RWPE2 (cell line): ENCODE data around the gene TCF15.

ENCODE experiments used
- ATAC-seq: fragments of 200-7000 bp; cut with Tn5 transposase; 3 replicates; pipeline ENCODE4 v1.9.1; 2021; ENCODE audit warnings: low read depth
- DNase-seq: peaks from one replicate; pipeline ENCODE4 v3.0.0-alpha.2; 2020; ENCODE audit warnings: low spot score
- H3K27ac ChIP-seq: fragments of 450-650 bp; 2 replicates; pipeline ENCODE4 v1.5.1; 2017; ENCODE audit warnings: mild to moderate bottlenecking; ENCODE audit not compliant: poor library complexity, severe bottlenecking
- H3K27me3 ChIP-seq: fragments of 250-450 bp; sonication (Bioruptor Pico); 2 replicates; pipeline ENCODE4 v1.5.1; 2021; ENCODE audit warnings: mild to moderate bottlenecking, moderate library complexity; ENCODE audit not compliant: insufficient read depth, poor library complexity, severe bottlenecking
- H3K36me3 ChIP-seq: fragments of 250-450 bp; sonication (Bioruptor Pico); 2 replicates; pipeline ENCODE4 v1.5.1; 2020; ENCODE audit warnings: low read depth, mild to moderate bottlenecking, moderate library complexity
- H3K4me1 ChIP-seq: fragments of 250-450 bp; sonication (Bioruptor Pico); 2 replicates; pipeline ENCODE4 v1.5.1; 2021; ENCODE audit warnings: mild to moderate bottlenecking, moderate library complexity; ENCODE audit not compliant: insufficient read depth, poor library complexity, severe bottlenecking
- H3K4me3 ChIP-seq: fragments of 250-450 bp; sonication (Bioruptor Pico); 2 replicates; pipeline ENCODE4 v1.5.1; 2021; ENCODE audit warnings: mild to moderate bottlenecking, moderate library complexity; ENCODE audit not compliant: severe bottlenecking
- H3K9me3 ChIP-seq: fragments of 250-450 bp; sonication (Bioruptor Pico); 2 replicates; pipeline ENCODE4 v1.5.1; 2021; ENCODE audit warnings: mild to moderate bottlenecking, moderate library complexity; ENCODE audit not compliant: severe bottlenecking
- CTCF ChIP-seq: fragments of 450-650 bp; IDR thresholded peaks from one replicate; pipeline ENCODE4 v1.5.1; 2017; ENCODE audit warnings: mild to moderate bottlenecking, moderate library complexity; ENCODE audit not compliant: poor library complexity, severe bottlenecking

Gene TCF15

DNA sequence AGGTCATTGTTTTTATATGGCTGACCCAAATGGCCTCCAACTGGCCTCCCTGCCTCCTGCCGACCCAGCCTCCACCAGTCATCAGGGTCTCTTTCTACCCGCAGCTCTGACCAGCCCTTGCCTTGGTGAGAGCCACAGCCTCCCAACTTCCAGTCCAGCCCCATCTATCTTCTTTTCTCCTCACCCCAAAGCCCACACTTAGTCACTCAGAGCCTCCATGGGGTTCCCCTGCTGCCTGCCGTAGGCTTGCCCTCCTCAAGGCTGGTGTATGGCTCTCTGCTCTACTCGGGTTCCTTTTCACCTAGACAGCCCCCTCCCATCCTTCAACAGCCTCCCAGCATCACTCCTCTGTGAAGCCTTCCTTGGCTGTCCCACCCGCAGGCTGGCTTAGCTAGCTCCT, 18.2 kb downstream of the TCF15 start:
- ATAC-seq (no peak), DNase-seq (no peak)
- Histone ChIP-seq H3K4me3 (no peak overlapping the region), H3K36me3 (no peaks in the 10 kb centered on the region), H3K9me3 (no peaks in the 10 kb centered on the region), H3K27me3 (peaks cover 2% of the 10 kb centered on the region), H3K27ac (no peak overlapping the region), H3K4me1 (no peaks in the 10 kb centered on the region)
- TF ChIP-seq CTCF = no peak

- DNase-seq = no peak
- H3K4me3 ChIP-seq = no peak overlapping the region
- ATAC-seq = no peak
Observed at GRCh38 chr20:588932-589672, 21.0 kb downstream of the TCF15 start.

DNA sequence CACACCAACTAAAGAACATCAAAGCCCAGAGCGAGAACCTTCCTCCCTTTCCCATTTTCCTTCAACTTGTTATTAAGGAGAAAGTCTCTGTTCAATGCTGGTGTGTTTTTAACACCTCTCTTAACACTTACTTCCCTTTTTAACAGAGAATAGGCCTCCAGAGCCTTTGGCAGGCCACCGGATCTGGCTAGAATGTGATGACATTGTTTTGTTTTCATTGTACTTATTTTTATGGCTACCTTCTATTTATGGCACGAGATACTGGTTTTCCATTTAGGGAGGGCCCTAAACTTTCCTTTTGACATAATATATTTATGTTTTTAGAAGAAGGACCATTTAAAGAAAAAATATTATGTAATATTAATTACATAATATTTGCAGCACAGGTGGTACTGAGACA, 21.6 kb downstream of the TCF15 start:
- TF ChIP-seq CTCF = no peak
- Histone ChIP-seq H3K4me3 (no peak overlapping the region), H3K27ac (no peak overlapping the region), H3K27me3 (peaks cover 5% of the 10 kb centered on the region), H3K4me1 (no peaks in the 10 kb centered on the region), H3K9me3 (no peaks in the 10 kb centered on the region), H3K36me3 (no peaks in the 10 kb centered on the region)
- DNase-seq (no peak), ATAC-seq (no peak)

More at GRCh38 chr20:588932-589672, 21.0 kb downstream of the TCF15 start:
- Histone ChIP-seq H3K27me3 (peaks cover 2% of the 10 kb centered on the region), H3K27ac (no peak overlapping the region), H3K36me3 (no peaks in the 10 kb centered on the region), H3K4me1 (no peaks in the 10 kb centered on the region), H3K9me3 (no peaks in the 10 kb centered on the region)
- no peak for TF ChIP-seq CTCF

DNA sequence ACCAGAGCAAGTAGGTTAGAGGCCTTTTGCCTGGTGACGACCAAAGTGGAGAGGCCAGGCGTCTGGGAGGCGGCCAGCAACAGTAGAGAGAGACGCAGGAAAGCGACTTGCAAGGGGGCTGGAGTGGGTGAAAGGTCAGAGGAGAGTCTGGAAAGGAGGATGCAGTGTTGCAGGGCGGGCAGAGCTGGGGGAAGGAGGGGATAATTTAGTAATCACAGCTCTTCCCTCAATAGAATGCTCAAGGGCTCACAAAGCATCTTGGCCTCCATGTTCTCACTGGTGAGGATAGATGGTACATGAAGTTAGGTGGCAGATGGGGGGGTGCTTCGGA, 25.2 kb downstream of the TCF15 start:
- DNase-seq (no peak), ATAC-seq (no peak)
- no peaks in the 10 kb centered on the region for H3K4me1 ChIP-seq
- no peak overlapping the region for H3K27ac ChIP-seq
- H3K4me3 ChIP-seq = no peak overlapping the region
- H3K36me3 ChIP-seq = no peaks in the 10 kb centered on the region
- H3K9me3 ChIP-seq = no peaks in the 10 kb centered on the region
- H3K27me3 ChIP-seq = peaks cover 9% of the 10 kb centered on the region
- no peak for TF ChIP-seq CTCF

GRCh38 chr20:584161-584970, 25.7 kb downstream of the TCF15 start:
- H3K27me3 ChIP-seq = peaks cover 9% of the 10 kb centered on the region
- TF ChIP-seq CTCF = no peak
- no peaks in the 10 kb centered on the region for H3K36me3 ChIP-seq
- H3K4me3 ChIP-seq = no peak overlapping the region
- no peaks in the 10 kb centered on the region for H3K4me1 ChIP-seq
- no peak for DNase-seq
- no peaks in the 10 kb centered on the region for H3K9me3 ChIP-seq
- ATAC-seq = peak; percentile 89
- H3K27ac ChIP-seq = no peak overlapping the region
